Endothelial cell of hepatic sinusoid (primary cell): ENCODE results near the gene MGST2.

ENCODE experiments used
- in situ Hi-C: cut with HindIII; loops from 2 replicates; pipeline ENCODE4 v1.10.0; 2017; ENCODE audit warnings: low sequenced_read_pairs

The MGST2 gene

GRCh38 chr4:139735381-139736273 is 70.0 kb downstream of the MGST2 start:
- in situ Hi-C loops: loop anchor here (5.0 kb wide), 1 partner anchor 627 kb away; no protein-coding TSS in a partner anchor

DNA sequence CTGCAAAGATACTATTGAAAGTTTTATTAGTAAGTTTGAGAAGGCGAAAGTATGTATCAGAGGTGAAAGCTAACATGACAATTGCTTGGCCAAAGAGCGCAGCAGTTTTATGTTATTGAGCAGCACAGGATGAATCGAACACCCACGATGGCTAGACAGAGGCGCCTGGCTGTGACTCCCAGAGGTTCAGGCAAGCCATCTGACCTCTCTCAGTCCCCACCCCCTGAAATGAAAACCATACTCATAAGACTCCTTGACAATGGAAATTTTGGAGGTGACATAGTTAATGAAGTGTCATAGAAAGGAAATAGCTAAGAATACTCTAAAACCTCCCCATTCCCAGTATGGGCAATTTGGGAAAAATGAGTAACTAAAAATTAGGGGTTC is 70.6 kb downstream of the MGST2 start:
- in situ Hi-C loops: loop anchor here (5.0 kb wide), 1 partner anchor 626 kb away; no protein-coding TSS in a partner anchor

DNA sequence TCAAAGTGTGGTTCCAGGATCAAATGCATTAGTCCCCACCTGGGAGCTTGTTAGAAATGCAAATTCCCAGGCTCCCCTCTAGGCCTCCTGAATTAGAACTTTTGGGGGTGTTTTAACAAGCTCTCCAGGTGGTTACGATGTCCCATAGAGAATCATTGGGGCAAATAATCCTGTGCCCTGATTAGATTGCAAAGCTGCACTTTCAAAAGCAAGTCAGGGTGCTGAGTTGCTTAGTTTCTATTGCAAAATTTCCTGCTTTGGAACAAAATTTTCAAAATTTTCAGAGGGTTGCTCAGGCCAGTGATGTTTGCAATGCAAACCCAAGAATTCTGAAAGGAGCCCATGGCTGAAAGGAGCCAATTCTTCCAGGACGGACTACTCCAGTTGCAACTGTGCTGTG is 71.0 kb downstream of the MGST2 start:
- in situ Hi-C loops: loop anchor here (5.0 kb wide), 1 partner anchor 626 kb away; no protein-coding TSS in a partner anchor

DNA sequence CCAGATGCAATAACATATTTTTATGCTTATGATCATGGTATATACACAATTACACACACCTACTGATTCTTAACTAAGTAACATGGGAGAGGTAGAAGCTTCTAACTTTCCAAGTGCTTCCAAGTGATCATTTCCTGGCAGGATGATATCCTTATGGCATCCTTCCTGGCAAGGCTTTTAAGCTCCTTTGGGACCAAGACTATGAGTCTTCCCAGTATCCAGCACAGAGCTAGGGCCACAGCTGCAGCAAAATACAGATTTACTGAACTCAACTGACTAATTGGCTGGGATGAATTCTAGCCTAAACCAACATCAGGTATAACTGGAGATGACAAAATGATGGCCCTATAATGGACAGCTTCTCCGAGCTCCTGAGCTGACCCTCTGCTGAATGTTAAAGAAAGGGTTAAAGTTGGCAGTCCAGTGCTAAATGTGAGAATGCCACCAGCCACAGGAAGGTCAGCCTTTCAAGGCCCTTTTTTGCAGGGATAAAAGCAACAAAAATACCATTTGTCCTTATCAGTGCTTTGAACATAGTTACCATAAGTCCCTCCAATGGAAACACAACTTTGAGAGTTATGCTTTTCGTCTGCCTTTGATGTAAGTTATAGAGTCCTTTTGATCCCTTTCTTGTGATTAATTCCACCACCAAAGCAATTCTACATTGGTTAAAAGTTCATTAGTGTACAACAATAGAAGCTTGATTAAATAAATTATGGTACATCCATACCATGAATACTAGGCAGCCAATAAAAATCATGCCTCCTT is 73.4 kb downstream of the MGST2 start:
- in situ Hi-C loops: loop anchor here (5.0 kb wide), 1 partner anchor 623 kb away; no protein-coding TSS in a partner anchor

GRCh38 chr4:139740121-139740520 is 74.5 kb downstream of the MGST2 start:
- in situ Hi-C loops: no loop called here

DNA sequence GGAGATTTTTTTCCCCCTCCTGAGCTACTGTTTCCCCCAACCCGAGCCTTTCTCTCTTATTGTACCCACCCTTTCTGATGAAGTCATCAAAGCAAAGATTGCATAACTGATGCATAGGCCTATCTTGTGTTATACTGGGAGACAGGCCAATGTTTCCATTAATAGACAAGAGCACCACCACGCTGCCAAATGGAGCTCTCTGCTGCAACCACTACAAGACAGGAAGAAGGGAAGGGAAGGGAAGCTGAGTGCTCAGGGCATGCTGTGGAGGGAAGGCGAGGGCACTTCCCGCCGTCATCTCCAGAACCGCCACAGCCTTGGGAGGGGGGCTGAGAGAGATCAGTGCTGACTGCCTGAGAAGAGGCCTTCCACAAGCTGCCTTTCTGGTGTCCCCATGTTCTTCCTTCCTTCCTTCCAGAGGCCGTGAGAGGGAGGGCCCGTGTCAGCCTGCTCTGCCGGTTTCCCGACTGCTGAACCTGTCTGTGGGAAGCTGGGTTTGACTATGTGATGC is 75.0 kb downstream of the MGST2 start:
- in situ Hi-C loops: no loop called here

DNA sequence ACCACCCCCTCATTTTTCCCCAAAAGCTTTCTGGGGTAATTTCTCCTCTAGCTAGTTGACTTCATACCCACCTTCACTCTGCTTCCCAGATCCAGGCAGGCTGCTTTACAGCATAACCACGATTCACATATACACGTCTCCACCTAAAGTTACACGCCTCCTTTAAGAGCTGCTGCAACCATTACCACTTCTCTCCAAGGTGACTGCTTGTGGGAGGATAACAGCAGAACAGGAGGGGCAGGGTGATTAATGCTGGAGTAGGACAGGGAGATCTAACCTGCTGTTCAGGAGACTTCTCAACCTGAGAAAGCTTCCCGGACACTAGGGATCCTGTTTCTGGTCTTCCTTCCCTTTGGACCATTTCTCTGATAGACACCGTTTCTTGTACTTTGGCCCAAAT is 77.4 kb downstream of the MGST2 start:
- in situ Hi-C loops: no loop called here

DNA sequence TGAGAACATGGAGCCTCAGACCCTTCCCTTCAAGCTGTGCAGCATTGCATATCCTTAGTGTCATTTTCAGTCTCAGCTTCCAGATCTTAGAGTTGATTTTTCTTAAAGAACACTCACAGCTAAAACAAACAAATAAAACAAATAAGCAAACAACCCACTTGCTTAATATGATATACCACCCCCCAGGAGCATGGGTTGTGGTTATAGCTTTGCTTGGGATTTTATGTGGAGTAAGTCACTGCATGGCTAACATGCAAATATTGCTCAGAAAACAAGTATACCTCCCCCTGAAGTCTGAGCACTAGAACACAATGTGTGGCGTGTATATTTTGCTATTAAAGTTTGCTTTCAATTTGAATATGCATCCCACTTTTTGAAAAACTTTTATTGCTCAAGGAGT is 78.6 kb downstream of the MGST2 start:
- in situ Hi-C loops: no loop called here

DNA sequence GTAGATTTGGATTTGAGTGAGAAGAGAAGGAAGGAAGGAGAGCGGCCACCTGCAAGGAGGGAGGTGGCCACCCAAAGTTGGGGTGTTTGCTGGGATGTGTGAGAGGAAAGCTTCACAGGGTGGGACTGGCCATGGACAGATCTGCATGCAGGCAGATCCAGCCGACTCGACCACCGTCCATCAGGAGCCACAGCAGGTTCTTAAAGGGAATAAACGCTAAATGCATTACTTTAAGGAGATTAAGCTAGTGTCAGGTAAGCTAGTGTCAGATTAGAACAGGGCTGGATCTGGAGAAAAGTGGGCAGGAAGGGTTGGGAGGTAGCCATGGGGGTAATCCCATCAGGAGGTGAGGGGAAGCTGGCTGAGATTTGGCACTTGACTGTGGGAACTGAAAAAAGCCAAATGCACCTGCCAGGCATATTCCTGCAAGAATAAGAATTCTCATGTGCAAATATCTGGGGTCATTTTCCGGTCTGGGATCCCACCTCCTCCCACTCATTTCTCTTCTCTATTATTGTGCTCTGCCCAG is 79.6 kb downstream of the MGST2 start:
- in situ Hi-C loops: no loop called here

DNA sequence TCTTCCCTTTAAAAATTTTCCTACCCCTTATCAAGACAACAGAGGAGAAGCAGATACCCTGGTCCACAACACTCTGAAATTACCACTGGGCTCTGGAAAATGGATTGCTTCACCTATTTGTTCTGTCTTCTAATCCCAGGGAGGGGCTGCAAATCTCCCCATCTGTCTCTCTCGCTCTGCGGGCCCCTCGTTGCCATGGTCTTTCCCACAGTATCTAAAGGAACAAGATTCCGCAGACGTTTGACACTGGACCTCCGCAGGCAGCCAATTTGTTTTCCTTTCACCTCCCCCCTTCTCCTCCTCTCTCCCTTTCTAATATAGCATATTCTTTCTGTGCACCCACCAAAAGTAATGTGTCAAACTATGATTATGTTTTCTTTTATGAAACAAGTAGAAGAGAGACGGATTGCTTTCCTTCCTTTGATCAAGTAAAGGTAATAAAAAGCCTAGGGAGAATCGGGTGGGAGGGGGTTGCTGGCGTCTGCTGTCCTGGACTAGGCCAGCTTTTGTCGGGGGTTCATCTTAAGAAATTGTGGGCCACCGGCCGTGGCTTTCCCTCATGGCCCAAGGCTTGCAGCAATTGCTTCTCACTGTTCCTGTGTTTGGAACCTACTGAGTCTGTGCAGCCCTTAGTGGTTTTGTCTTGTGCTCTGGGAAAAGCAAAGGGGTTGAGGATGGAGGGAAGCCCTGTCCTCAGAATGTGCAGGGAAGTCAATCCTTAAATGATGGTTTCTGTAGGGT is 81.0 kb downstream of the MGST2 start:
- in situ Hi-C loops: no loop called here

DNA sequence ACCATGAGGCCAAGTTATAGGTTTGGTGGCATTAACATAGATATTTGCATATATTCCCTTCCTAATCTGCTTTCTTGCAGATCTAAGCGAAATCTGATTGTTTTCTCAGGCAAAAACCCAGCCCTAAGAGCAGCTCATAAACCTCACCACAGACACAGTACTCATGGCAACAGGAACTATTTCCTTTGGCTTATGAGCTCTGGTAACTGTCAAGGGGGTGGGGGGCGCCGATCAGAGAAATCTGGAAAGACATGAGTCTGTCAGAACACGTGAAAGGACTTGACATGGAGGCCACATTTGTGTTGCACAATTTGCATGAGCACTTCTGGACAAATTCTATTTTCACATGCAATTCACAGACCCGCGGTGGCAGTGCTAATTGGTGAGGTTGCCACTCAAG is 83.7 kb downstream of the MGST2 start:
- in situ Hi-C loops: no loop called here

- in situ Hi-C loops: no loop called here
Measured at GRCh38 chr4:139749835-139750498, 84.3 kb downstream of the MGST2 start.

DNA sequence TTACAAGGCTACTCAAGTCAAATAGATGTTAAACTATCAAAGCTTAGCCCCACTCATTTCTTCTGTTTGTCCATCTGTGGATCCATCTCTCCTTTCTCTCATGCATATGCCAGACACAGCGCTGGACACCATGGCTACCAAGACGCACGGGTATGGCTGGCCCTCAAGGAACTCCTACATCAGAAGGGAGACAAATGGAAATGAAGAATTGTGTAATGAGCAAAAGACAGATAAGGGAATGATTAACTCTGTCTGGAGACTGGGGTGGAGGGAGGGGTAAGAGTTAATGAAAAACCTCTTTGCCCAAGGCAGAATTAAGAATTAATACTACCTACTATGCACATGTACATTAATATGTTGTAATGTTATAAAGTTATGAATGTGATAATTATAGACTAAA is 88.1 kb downstream of the MGST2 start:
- in situ Hi-C loops: no loop called here
